Gastrocnemius medialis (tissue), 4 donors: ENCODE data around the gene CDO1. TPM values are rescaled to one million over a fixed set of nuclear protein-coding genes. Genes with fewer than 3 reads are reported as not detected.

Source experiments
- ATAC-seq, 2 donors: fragments of 150-250 bp; one replicate each; pipeline ENCODE4 v1.9.1; 2016
- DNase-seq, 2 donors: peaks; one replicate each; pipeline ENCODE4 v3.0.0-alpha.2; 2019
- H3K27ac ChIP-seq, 4 donors: fragments of 200-600 bp; sonication (generic); 1 replicate in 1 of 4; 2 replicates in 3 of 4; pipeline ENCODE4 v1.5.1; 2016 to 2018; ENCODE audit warnings: mild to moderate bottlenecking in 2 of 4, moderate library complexity in 1 of 4
- H3K27me3 ChIP-seq, 3 donors: fragments of 200-600 bp; sonication (generic) in 2 of 3; 1 replicate in 1 of 3; 2 replicates in 2 of 3; pipeline versions ENCODE4 v1.5.1 to v1.6.0; 2016 to 2019; ENCODE audit warnings: mild to moderate bottlenecking in 1 of 3, moderate library complexity in 1 of 3
- H3K36me3 ChIP-seq, 2 donors: fragments of 200-600 bp; sonication (generic) in 1 of 2; one replicate each; pipeline ENCODE4 v1.5.1; 2017 to 2018
- H3K4me1 ChIP-seq, 2 donors: fragments of 200-600 bp; sonication (generic) in 1 of 2; one replicate each; pipeline ENCODE4 v1.5.1; 2016 to 2017; ENCODE audit warnings: mild to moderate bottlenecking in 2 of 2
- H3K4me3 ChIP-seq, 4 donors: fragments of 200-600 bp; sonication (generic) in 3 of 4; 1 replicate in 1 of 4; 2 replicates in 3 of 4; pipeline ENCODE4 v1.5.1; 2016 to 2019; ENCODE audit warnings: mild to moderate bottlenecking in 2 of 4
- H3K9me3 ChIP-seq, 3 donors: fragments of 200-600 bp; sonication (generic) in 2 of 3; 1 replicate in 1 of 3; 2 replicates in 2 of 3; pipeline ENCODE4 v1.5.1; 2016 to 2019
- CTCF ChIP-seq, 5 experiments: fragments of 450-650 bp in 3 of 5; fragments of 200-600 bp in 2 of 5; sonication (generic) in 2 of 5; IDR thresholded peaks in 4 of 5; conservative IDR thresholded peaks in 1 of 5; 1 replicate in 4 of 5; 2 replicates in 1 of 5; pipeline ENCODE4 v1.5.1; 2016 to 2019; ENCODE audit warnings: antibody characterized with exemption in 5 of 5, mild to moderate bottlenecking in 3 of 5, moderate library complexity in 3 of 5
- POLR2A ChIP-seq, 2 donors: fragments of 450-650 bp; IDR thresholded peaks; one replicate each; pipeline ENCODE4 v1.6.1; 2017; ENCODE audit warnings: antibody characterized with exemption in 2 of 2, mild to moderate bottlenecking in 2 of 2, moderate library complexity in 2 of 2
- in situ Hi-C, 4 donors: fragments of 200-750 bp; cut with MboI; loops; one replicate each; pipeline versions ENCODE4 v1.15.0 to v1.8.0; 2017; ENCODE audit warnings: low sequenced_read_pairs in 4 of 4
- intact Hi-C: fragments of 100-400 bp; cut with DNase I; formaldehyde crosslinking; loops from one replicate; pipeline ENCODE4 v1.15.1; 2023; ENCODE audit warnings: low total_unique reads
- total RNA-seq, 4 donors: library from RNA; depleted of rRNA; stranded (reverse); fragments of >200 nt; gene quantifications; one replicate each; pipeline versions ENCODE4 v1.1.0 to v1.2.3, GENCODE V29; 2016

CDO1 gene
- total RNA-seq, 4 donors from 2014 or later, result 21.6 to 28.4 (median 23.7) TPM

DNA sequence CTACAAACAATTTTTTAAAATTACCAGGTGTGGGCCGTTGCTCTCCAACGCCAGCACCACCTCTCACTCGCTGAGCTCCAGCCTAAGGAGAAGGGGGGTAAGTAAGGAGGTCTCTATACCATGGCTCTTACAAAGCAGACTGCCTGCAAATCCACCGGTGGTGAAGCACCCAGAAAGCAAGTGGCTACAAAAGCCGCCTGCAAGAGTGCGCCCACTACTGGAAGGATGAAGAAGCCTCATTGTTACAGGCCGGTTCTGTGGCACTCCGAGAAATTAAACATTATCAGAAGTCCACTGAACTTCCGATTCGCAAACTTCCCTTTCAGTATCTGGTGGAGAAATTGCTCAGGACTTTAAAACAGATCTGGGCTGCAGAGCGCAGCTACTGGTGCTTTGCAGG, 46.0 kb downstream of the CDO1 start:
- no peaks in the 10 kb centered on the region for H3K27me3 ChIP-seq
- peaks cover 0 to 9% of the 10 kb centered on the region in 2 donors for H3K4me1 ChIP-seq
- DNase-seq (no peak), ATAC-seq (no peak)
- intact Hi-C loops, result no loop called here
- H3K27ac ChIP-seq, result no peak overlapping the region
- H3K4me3 ChIP-seq, result no peak overlapping the region
- no peaks in the 10 kb centered on the region for H3K36me3 ChIP-seq
- no peak for TF ChIP-seq CTCF (IDR thresholded peaks at IDR 0.05 in 4 of 5, conservative IDR thresholded peaks at IDR 0.05 in 1 of 5)
- TF ChIP-seq POLR2A (IDR thresholded peaks at IDR 0.05), result no peak
- H3K9me3 ChIP-seq, result no peaks in the 10 kb centered on the region
- in situ Hi-C loops, result no loop called here

GRCh38 chr5:115767424-115767823, 49.0 kb downstream of the CDO1 start:
- in situ Hi-C loops, result no loop called here
- peaks cover 0 to 5% of the 10 kb centered on the region in 2 donors for H3K4me1 ChIP-seq
- intact Hi-C loops, result no loop called here
- H3K27me3 ChIP-seq, result no peaks in the 10 kb centered on the region
- no peaks in the 10 kb centered on the region for H3K9me3 ChIP-seq
- no peak for ATAC-seq
- DNase-seq, result no peak
- H3K36me3 ChIP-seq, result no peaks in the 10 kb centered on the region
- no peak overlapping the region for H3K4me3 ChIP-seq
- no peak for TF ChIP-seq POLR2A (IDR thresholded peaks at IDR 0.05)
- TF ChIP-seq CTCF (IDR thresholded peaks at IDR 0.05 in 4 of 5, conservative IDR thresholded peaks at IDR 0.05 in 1 of 5), result no peak
- H3K27ac ChIP-seq, result no peak overlapping the region

GRCh38 chr5:115766608-115767007, 49.9 kb downstream of the CDO1 start:
- Histone ChIP-seq H3K4me3 (no peak overlapping the region), H3K36me3 (no peaks in the 10 kb centered on the region), H3K4me1 (no peaks in the 10 kb centered on the region), H3K27me3 (no peaks in the 10 kb centered on the region), H3K27ac (no peak overlapping the region), H3K9me3 (no peaks in the 10 kb centered on the region)
- no peak for ATAC-seq
- no peak for DNase-seq
- no peak for TF ChIP-seq CTCF (IDR thresholded peaks at IDR 0.05 in 4 of 5, conservative IDR thresholded peaks at IDR 0.05 in 1 of 5)
- no peak for TF ChIP-seq POLR2A (IDR thresholded peaks at IDR 0.05)
- intact Hi-C loops (no loop called here), in situ Hi-C loops (no loop called here)

GRCh38 chr5:115758356-115758755, 58.1 kb downstream of the CDO1 start:
- no peaks in the 10 kb centered on the region for H3K9me3 ChIP-seq
- ATAC-seq (no peak), DNase-seq (no peak)
- no peak overlapping the region for H3K27ac ChIP-seq
- TF ChIP-seq POLR2A (IDR thresholded peaks at IDR 0.05) (no peak), CTCF (IDR thresholded peaks at IDR 0.05 in 4 of 5, conservative IDR thresholded peaks at IDR 0.05 in 1 of 5) (no peak)
- no peaks in the 10 kb centered on the region for H3K4me1 ChIP-seq
- H3K4me3 ChIP-seq, result no peak overlapping the region
- no peaks in the 10 kb centered on the region for H3K36me3 ChIP-seq
- no peaks in the 10 kb centered on the region for H3K27me3 ChIP-seq
- in situ Hi-C loops (no loop called here), intact Hi-C loops (no loop called here)

GRCh38 chr5:115755675-115756074, 60.8 kb downstream of the CDO1 start:
- Histone ChIP-seq H3K4me3 (no peak overlapping the region), H3K4me1 (no peaks in the 10 kb centered on the region), H3K9me3 (no peaks in the 10 kb centered on the region), H3K27me3 (no peaks in the 10 kb centered on the region), H3K27ac (no peak overlapping the region), H3K36me3 (no peaks in the 10 kb centered on the region)
- no peak for DNase-seq
- intact Hi-C loops, result no loop called here
- ATAC-seq, result no peak
- no peak for TF ChIP-seq POLR2A (IDR thresholded peaks at IDR 0.05)
- no peak for TF ChIP-seq CTCF (IDR thresholded peaks at IDR 0.05 in 4 of 5, conservative IDR thresholded peaks at IDR 0.05 in 1 of 5)
- in situ Hi-C loops, result no loop called here
